Astrocyte (in vitro differentiated cells and primary cell): ENCODE data around the gene ABCC3.

Source experiments
- EZH2 ChIP-seq: IDR thresholded peaks from 2 replicates; pipeline ENCODE4 v1.6.1; 2012; ENCODE audit warnings: mild to moderate bottlenecking, low read length, inconsistent platforms; ENCODE audit not compliant: insufficient read depth
- TF ChIP-seq, protein P1 (sequence below): IDR thresholded peaks from 2 replicates; pipeline ENCODE4 v1.5.1; 2011; ENCODE audit warnings: low read depth, mild to moderate bottlenecking, inconsistent platforms, low read length, moderate library complexity; ENCODE audit not compliant: insufficient read depth

DNA sequence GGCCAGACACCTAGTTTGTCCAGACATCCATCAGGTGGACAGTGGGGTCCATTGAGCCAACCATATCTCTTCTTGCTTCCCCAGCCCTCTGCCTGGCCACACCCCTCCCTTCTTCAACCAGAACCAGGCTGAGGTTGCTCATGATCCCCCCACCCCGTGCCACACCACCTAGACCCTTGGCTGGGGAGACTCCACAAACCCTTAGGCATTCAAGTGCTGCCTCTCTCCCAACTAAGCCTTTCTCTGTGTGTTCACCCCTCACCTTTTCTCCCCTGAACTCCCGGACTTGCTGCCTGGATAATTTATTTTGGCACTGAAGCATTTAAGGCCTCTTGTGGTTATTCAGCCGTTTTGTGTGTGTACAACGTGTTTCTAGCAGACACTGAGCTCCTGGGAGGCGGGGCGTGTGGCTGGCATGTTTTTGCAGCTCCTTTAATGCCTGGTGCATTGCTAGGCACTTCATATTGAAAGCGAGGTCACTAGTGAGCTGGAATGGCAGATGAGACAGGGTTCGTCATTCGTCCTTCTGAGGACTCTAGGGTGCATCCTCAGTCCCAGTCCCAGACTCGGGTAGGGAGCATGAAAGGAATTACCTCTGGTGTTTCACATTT is 45.5 kb upstream of the ABCC3 start:
- TF ChIP-seq, protein P1, sequence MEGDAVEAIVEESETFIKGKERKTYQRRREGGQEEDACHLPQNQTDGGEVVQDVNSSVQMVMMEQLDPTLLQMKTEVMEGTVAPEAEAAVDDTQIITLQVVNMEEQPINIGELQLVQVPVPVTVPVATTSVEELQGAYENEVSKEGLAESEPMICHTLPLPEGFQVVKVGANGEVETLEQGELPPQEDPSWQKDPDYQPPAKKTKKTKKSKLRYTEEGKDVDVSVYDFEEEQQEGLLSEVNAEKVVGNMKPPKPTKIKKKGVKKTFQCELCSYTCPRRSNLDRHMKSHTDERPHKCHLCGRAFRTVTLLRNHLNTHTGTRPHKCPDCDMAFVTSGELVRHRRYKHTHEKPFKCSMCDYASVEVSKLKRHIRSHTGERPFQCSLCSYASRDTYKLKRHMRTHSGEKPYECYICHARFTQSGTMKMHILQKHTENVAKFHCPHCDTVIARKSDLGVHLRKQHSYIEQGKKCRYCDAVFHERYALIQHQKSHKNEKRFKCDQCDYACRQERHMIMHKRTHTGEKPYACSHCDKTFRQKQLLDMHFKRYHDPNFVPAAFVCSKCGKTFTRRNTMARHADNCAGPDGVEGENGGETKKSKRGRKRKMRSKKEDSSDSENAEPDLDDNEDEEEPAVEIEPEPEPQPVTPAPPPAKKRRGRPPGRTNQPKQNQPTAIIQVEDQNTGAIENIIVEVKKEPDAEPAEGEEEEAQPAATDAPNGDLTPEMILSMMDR = no peak
- no peak for TF ChIP-seq EZH2
